WTC11 (cell line): Measurements from ENCODE around the gene OR10V1. TPM values are rescaled to one million over a fixed set of nuclear protein-coding genes. Genes with fewer than 3 reads are reported as not detected.

ENCODE experiments used
- ATAC-seq: fragments of 200-7000 bp; cut with Tn5 transposase; 2 replicates; pipeline ENCODE4 v1.10.0; 2021; ENCODE audit warnings: mild to moderate bottlenecking, moderate library complexity
- CTCF ChIA-PET: fragments of 300-600 bp; sonication (Branson Sonifier 250); formaldehyde crosslinking; loops from one replicate; lab custom pipeline; 2021; ENCODE audit warnings: antibody characterized with exemption; lab: Charles Lee
- POLR2A ChIA-PET: fragments of 350-600 bp; sonication (Branson Sonifier 250); formaldehyde crosslinking; loops from one replicate; lab custom pipeline; 2021; ENCODE audit warnings: antibody characterized with exemption; lab: Charles Lee
- DNase-seq: peaks from one replicate; pipeline ENCODE4 v3.0.0; 2021; ENCODE audit warnings: low spot score
- H3K27ac Mint-ChIP-seq: 2 replicates; pipeline ENCODE4 v1.8.0; 2021; ENCODE audit warnings: mixed read lengths
- H3K27me3 Mint-ChIP-seq: 2 replicates; pipeline ENCODE4 v1.8.0; 2021; ENCODE audit warnings: low read depth, mild to moderate bottlenecking, moderate library complexity, mixed read lengths
- H3K36me3 Mint-ChIP-seq: 2 replicates; pipeline ENCODE4 v1.8.0; 2021; ENCODE audit warnings: mixed read lengths
- H3K4me1 Mint-ChIP-seq: 2 replicates; pipeline ENCODE4 v1.8.0; 2022; ENCODE audit warnings: mixed read lengths
- H3K4me3 Mint-ChIP-seq: 2 replicates; pipeline ENCODE4 v1.8.0; 2021; ENCODE audit warnings: mild to moderate bottlenecking, moderate library complexity, mixed read lengths
- H3K9me3 Mint-ChIP-seq: 2 replicates; pipeline ENCODE4 v1.8.0; 2021; ENCODE audit warnings: mixed read lengths
- CBFB ChIP-seq: sonication (generic); formaldehyde crosslinking; IDR thresholded peaks from 2 replicates; pipeline ENCODE4 v1.8.1; 2022; ENCODE audit warnings: mild to moderate bottlenecking, low read depth, missing genetic modification reagents
- FOXK1 ChIP-seq: sonication (generic); formaldehyde crosslinking; IDR thresholded peaks from 2 replicates; pipeline ENCODE4 v1.8.0; 2022; ENCODE audit warnings: mild to moderate bottlenecking, moderate library complexity, missing genetic modification reagents
- JAZF1 ChIP-seq: fragments of 250-450 bp; sonication (Bioruptor Pico); IDR thresholded peaks from 2 replicates; pipeline ENCODE4 v1.9.0; 2021; ENCODE audit warnings: moderate library complexity, mild to moderate bottlenecking, inconsistent platforms
- NR2C2 ChIP-seq: sonication (generic); formaldehyde crosslinking; IDR thresholded peaks from 2 replicates; pipeline ENCODE4 v1.8.0; 2022; ENCODE audit warnings: mild to moderate bottlenecking, missing genetic modification reagents
- RELA ChIP-seq: sonication (generic); formaldehyde crosslinking; IDR thresholded peaks from 2 replicates; pipeline ENCODE4 v1.8.1; 2022; ENCODE audit warnings: missing genetic modification reagents, mild to moderate bottlenecking, borderline replicate concordance
- SMAD3 ChIP-seq: sonication (generic); formaldehyde crosslinking; IDR thresholded peaks from 2 replicates; pipeline ENCODE4 v1.8.0; 2022; ENCODE audit warnings: missing genetic modification reagents, mild to moderate bottlenecking, borderline replicate concordance
- SMAD4 ChIP-seq: sonication (generic); formaldehyde crosslinking; IDR thresholded peaks from 2 replicates; pipeline ENCODE4 v1.8.0; 2022; ENCODE audit warnings: mild to moderate bottlenecking, missing genetic modification reagents
- SP1 ChIP-seq: sonication (generic); formaldehyde crosslinking; conservative IDR thresholded peaks from 2 replicates; pipeline ENCODE4 v1.8.1; 2022; ENCODE audit warnings: missing genetic modification reagents
- ZNF396 ChIP-seq: fragments of 250-450 bp; sonication (Bioruptor Pico); IDR thresholded peaks from 2 replicates; pipeline ENCODE4 v1.8.0; 2021; ENCODE audit warnings: mild to moderate bottlenecking, moderate library complexity, borderline replicate concordance
- ZNF416 ChIP-seq: fragments of 250-450 bp; sonication (Bioruptor Pico); IDR thresholded peaks from 2 replicates; pipeline ENCODE4 v1.9.0; 2021; ENCODE audit warnings: mild to moderate bottlenecking, inconsistent platforms
- total RNA-seq: library from RNA; stranded (reverse); gene quantifications from 3 replicates; pipeline ENCODE4 v1.2.3, GENCODE V29; 2021
- TF ChIP-seq, protein P1 (sequence below): sonication (generic); formaldehyde crosslinking; conservative IDR thresholded peaks from 2 replicates; pipeline ENCODE4 v1.8.1; 2023; ENCODE audit warnings: mild to moderate bottlenecking, low read depth, missing genetic modification reagents, moderate library complexity
- TF ChIP-seq, protein P2 (sequence below): fragments of 200-600 bp; IDR thresholded peaks from 2 replicates; pipeline ENCODE4 v1.8.0; 2022; ENCODE audit warnings: antibody characterized with exemption
- TF ChIP-seq, protein P3 (sequence below): sonication (generic); formaldehyde crosslinking; IDR thresholded peaks from 2 replicates; pipeline ENCODE4 v1.8.1; 2022; ENCODE audit warnings: missing genetic modification reagents, borderline replicate concordance
- TF ChIP-seq, protein P4 (sequence below): fragments of 250-450 bp; sonication (Bioruptor Pico); conservative IDR thresholded peaks from 2 replicates; pipeline ENCODE4 v1.9.0; 2021; ENCODE audit warnings: mild to moderate bottlenecking
- TF ChIP-seq, protein P5 (sequence below): sonication (generic); formaldehyde crosslinking; IDR thresholded peaks from 2 replicates; pipeline ENCODE4 v1.8.1; 2023; ENCODE audit warnings: mild to moderate bottlenecking, missing genetic modification reagents, moderate library complexity
- TF ChIP-seq, protein P6 (sequence below): sonication (generic); formaldehyde crosslinking; IDR thresholded peaks from 2 replicates; pipeline ENCODE4 v1.8.1; 2023; ENCODE audit warnings: mild to moderate bottlenecking, moderate library complexity, missing genetic modification reagents
- TF ChIP-seq, protein P7 (sequence below): sonication (generic); formaldehyde crosslinking; IDR thresholded peaks from 2 replicates; pipeline ENCODE4 v1.8.0; 2023; ENCODE audit warnings: mild to moderate bottlenecking, missing genetic modification reagents

The OR10V1 gene
- total RNA-seq, 1 experiment from 2014 or later: not detected

DNA sequence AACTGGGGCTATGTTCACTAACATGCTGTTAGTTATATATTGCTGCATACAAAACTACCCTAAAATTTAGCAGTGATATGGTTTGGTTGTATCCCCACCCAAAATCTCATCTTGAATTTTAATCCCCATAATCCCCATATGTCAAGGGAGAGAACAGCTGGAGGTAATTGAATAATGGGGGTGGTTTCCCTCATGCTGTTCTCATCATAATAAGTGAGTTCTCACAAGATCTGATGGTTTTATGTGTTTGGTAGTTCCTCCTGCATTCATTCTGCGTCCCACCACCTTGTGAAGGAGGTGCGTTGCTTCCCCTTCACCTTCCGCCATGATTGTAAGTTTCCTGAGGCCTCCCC is 34.9 kb downstream of the OR10V1 start (continued):
- TF ChIP-seq, protein P1, sequence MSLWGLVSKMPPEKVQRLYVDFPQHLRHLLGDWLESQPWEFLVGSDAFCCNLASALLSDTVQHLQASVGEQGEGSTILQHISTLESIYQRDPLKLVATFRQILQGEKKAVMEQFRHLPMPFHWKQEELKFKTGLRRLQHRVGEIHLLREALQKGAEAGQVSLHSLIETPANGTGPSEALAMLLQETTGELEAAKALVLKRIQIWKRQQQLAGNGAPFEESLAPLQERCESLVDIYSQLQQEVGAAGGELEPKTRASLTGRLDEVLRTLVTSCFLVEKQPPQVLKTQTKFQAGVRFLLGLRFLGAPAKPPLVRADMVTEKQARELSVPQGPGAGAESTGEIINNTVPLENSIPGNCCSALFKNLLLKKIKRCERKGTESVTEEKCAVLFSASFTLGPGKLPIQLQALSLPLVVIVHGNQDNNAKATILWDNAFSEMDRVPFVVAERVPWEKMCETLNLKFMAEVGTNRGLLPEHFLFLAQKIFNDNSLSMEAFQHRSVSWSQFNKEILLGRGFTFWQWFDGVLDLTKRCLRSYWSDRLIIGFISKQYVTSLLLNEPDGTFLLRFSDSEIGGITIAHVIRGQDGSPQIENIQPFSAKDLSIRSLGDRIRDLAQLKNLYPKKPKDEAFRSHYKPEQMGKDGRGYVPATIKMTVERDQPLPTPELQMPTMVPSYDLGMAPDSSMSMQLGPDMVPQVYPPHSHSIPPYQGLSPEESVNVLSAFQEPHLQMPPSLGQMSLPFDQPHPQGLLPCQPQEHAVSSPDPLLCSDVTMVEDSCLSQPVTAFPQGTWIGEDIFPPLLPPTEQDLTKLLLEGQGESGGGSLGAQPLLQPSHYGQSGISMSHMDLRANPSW: no peak
- TF ChIP-seq, protein P2, sequence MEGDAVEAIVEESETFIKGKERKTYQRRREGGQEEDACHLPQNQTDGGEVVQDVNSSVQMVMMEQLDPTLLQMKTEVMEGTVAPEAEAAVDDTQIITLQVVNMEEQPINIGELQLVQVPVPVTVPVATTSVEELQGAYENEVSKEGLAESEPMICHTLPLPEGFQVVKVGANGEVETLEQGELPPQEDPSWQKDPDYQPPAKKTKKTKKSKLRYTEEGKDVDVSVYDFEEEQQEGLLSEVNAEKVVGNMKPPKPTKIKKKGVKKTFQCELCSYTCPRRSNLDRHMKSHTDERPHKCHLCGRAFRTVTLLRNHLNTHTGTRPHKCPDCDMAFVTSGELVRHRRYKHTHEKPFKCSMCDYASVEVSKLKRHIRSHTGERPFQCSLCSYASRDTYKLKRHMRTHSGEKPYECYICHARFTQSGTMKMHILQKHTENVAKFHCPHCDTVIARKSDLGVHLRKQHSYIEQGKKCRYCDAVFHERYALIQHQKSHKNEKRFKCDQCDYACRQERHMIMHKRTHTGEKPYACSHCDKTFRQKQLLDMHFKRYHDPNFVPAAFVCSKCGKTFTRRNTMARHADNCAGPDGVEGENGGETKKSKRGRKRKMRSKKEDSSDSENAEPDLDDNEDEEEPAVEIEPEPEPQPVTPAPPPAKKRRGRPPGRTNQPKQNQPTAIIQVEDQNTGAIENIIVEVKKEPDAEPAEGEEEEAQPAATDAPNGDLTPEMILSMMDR: no peak
- TF ChIP-seq SMAD3 (CRISPR knock-in tag): no peak

DNA sequence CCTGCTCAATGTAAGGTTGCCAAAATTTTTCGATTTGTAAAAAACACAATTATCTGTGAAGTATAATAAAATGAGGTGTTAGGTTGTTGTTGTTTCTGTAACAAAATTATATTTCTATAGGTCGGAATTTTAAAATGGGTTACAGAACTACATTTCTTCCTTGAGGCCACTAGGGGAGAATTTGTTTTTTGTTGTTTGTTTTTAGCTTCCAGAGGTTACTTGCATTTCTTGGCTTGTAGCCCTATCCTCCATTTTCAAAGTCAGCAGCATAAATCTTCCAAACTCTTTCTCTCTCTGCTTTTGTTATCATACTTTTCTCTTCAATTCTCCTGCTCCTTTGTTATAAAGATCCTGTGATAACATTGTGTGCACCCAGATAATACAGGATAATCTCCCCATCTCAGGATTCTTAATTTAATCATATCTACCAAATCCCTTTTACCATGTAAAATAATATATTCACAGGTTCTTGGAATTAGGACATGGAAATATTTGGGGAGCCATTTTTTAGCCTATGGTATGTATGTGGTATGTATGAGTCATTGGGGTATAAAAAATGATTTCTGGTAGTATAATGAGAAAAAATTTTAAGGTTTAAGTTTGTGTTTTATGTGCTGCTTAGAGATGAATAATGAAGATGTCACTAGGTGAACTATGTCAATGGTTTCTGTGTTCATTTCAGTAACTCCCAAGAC is 35.4 kb downstream of the OR10V1 start:
- no peak overlapping the region for H3K27ac Mint-ChIP-seq
- ChIA-PET POLR2A (no interaction called here), CTCF (interaction anchor here (1.7 kb wide), 1 partner anchor 9 kb away, joined by 5 read pairs; the partner anchor contains the start of gene PATL1)
- no peak for TF ChIP-seq ZNF396 (CRISPR knock-in tag)
- no peak for TF ChIP-seq SMAD3 (CRISPR knock-in tag)
- TF ChIP-seq CBFB (CRISPR knock-in tag): no peak
- TF ChIP-seq, protein P3, sequence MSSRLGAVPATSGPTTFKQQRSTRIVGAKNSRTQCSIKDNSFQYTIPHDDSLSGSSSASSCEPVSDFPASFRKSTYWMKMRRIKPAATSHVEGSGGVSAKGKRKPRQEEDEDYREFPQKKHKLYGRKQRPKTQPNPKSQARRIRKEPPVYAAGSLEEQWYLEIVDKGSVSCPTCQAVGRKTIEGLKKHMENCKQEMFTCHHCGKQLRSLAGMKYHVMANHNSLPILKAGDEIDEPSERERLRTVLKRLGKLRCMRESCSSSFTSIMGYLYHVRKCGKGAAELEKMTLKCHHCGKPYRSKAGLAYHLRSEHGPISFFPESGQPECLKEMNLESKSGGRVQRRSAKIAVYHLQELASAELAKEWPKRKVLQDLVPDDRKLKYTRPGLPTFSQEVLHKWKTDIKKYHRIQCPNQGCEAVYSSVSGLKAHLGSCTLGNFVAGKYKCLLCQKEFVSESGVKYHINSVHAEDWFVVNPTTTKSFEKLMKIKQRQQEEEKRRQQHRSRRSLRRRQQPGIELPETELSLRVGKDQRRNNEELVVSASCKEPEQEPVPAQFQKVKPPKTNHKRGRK (CRISPR knock-in tag): no peak
- no peak for TF ChIP-seq SMAD4 (CRISPR knock-in tag)
- TF ChIP-seq, protein P4, sequence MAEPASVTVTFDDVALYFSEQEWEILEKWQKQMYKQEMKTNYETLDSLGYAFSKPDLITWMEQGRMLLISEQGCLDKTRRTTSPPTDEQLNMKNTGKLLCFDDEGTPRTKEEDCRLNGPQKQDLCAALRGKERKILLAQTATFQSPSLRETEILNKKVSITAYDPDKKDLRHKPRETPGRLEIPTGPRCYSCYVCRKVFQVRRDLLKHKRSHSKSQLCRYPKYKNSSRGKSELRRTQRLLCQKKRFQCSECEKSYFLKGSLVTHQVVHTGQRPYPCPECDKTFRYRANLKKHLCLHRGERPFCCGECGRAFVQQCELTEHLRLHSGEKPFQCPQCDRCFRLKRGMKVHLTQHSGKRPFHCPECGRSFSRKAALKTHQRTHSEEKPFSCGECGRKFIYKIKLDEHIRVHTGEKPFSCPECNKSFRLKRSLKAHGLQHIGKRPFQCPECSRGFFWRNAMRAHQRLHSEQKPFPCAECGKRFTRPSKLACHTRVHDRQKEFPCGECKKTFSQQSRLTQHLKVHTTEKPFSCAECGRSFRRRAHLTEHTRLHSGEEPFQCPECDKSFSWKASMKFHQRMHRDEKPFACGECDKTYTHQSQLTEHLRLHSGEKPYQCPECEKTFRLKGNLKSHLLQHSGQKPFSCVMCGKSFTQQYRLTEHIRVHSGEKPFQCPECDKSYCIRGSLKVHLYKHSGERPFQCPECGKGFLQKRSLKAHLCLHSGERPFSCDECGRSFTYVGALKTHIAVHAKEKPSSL (CRISPR knock-in tag): no peak
- no peak for TF ChIP-seq ZNF416
- no peak for TF ChIP-seq RELA
- TF ChIP-seq FOXK1: no peak
- no peak for TF ChIP-seq JAZF1 (CRISPR knock-in tag)
- no peak for TF ChIP-seq SP1 (CRISPR knock-in tag)
- TF ChIP-seq, protein P5, sequence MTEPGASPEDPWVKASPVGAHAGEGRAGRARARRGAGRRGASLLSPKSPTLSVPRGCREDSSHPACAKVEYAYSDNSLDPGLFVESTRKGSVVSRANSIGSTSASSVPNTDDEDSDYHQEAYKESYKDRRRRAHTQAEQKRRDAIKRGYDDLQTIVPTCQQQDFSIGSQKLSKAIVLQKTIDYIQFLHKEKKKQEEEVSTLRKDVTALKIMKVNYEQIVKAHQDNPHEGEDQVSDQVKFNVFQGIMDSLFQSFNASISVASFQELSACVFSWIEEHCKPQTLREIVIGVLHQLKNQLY (CRISPR knock-in tag): no peak
- TF ChIP-seq, protein P6, sequence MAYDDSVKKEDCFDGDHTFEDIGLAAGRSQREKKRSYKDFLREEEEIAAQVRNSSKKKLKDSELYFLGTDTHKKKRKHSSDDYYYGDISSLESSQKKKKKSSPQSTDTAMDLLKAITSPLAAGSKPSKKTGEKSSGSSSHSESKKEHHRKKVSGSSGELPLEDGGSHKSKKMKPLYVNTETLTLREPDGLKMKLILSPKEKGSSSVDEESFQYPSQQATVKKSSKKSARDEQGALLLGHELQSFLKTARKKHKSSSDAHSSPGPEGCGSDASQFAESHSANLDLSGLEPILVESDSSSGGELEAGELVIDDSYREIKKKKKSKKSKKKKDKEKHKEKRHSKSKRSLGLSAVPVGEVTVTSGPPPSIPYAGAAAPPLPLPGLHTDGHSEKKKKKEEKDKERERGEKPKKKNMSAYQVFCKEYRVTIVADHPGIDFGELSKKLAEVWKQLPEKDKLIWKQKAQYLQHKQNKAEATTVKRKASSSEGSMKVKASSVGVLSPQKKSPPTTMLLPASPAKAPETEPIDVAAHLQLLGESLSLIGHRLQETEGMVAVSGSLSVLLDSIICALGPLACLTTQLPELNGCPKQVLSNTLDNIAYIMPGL: no peak
- TF ChIP-seq NR2C2: no peak
- TF ChIP-seq, protein P7, sequence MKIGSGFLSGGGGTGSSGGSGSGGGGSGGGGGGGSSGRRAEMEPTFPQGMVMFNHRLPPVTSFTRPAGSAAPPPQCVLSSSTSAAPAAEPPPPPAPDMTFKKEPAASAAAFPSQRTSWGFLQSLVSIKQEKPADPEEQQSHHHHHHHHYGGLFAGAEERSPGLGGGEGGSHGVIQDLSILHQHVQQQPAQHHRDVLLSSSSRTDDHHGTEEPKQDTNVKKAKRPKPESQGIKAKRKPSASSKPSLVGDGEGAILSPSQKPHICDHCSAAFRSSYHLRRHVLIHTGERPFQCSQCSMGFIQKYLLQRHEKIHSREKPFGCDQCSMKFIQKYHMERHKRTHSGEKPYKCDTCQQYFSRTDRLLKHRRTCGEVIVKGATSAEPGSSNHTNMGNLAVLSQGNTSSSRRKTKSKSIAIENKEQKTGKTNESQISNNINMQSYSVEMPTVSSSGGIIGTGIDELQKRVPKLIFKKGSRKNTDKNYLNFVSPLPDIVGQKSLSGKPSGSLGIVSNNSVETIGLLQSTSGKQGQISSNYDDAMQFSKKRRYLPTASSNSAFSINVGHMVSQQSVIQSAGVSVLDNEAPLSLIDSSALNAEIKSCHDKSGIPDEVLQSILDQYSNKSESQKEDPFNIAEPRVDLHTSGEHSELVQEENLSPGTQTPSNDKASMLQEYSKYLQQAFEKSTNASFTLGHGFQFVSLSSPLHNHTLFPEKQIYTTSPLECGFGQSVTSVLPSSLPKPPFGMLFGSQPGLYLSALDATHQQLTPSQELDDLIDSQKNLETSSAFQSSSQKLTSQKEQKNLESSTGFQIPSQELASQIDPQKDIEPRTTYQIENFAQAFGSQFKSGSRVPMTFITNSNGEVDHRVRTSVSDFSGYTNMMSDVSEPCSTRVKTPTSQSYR (CRISPR knock-in tag): no peak
- TF ChIP-seq, all 79 proteins: peak for 0
- peaks cover 11% of the 10 kb centered on the region for H3K9me3 Mint-ChIP-seq
- H3K27me3 Mint-ChIP-seq: no peaks in the 10 kb centered on the region; the same call in 1 of the 2 replicates
- no peak for DNase-seq
- no peak for ATAC-seq
- H3K4me3 Mint-ChIP-seq: no peak overlapping the region
- no peaks in the 10 kb centered on the region for H3K36me3 Mint-ChIP-seq
- no peaks in the 10 kb centered on the region for H3K4me1 Mint-ChIP-seq
